K562 (cell line): ENCODE measurements around the gene OR2Z1. TPM values are rescaled to one million over a fixed set of nuclear protein-coding genes. Genes with fewer than 3 reads are reported as not detected.

ENCODE experiments used
- CBFA2T2 ChIP-seq: fragments of 450-650 bp; conservative IDR thresholded peaks from 2 replicates; pipeline ENCODE4 v1.6.1; 2017; ENCODE audit warnings: mild to moderate bottlenecking
- CBFA2T3 ChIP-seq: fragments of 450-650 bp; IDR thresholded peaks from 2 replicates; pipeline ENCODE4 v1.6.1; 2017
- DPF2 ChIP-seq: fragments of 450-650 bp; IDR thresholded peaks from 2 replicates; pipeline ENCODE4 v1.6.1; 2016
- ERF ChIP-seq: fragments of 450-650 bp; formaldehyde crosslinking; IDR thresholded peaks from 2 replicates; pipeline ENCODE4 v1.4.0; 2020; ENCODE audit warnings: mild to moderate bottlenecking, mixed read lengths
- HIVEP1 ChIP-seq: fragments of 250-450 bp; sonication (Bioruptor Pico); IDR thresholded peaks from 2 replicates; pipeline ENCODE4 v1.4.0; 2020; ENCODE audit warnings: mild to moderate bottlenecking
- MEF2D ChIP-seq: conservative IDR thresholded peaks from 2 replicates; pipeline ENCODE4 v1.6.1; 2016; ENCODE audit warnings: low read depth, missing genetic modification characterization, missing compliant biosample characterization
- RCOR1 ChIP-seq, 2 experiments: IDR thresholded peaks; 2 replicates each; pipeline ENCODE4 v1.6.1; 2012; ENCODE audit warnings: low read depth in 2 of 2, low read length in 2 of 2, borderline replicate concordance in 1 of 2, improper control_type of control experiment in 1 of 2
- SAFB2 ChIP-seq: fragments of 200-400 bp; formaldehyde crosslinking; IDR thresholded peaks from 2 replicates; pipeline ENCODE4 v1.6.1; 2018; ENCODE audit warnings: borderline replicate concordance, low read length, low read depth, moderate library complexity; ENCODE audit not compliant: severe bottlenecking
- SP1 ChIP-seq: sonication (generic); formaldehyde crosslinking; IDR thresholded peaks from 2 replicates; pipeline ENCODE4 v1.8.1; 2022; ENCODE audit warnings: mild to moderate bottlenecking, missing genetic modification reagents
- TAF1 ChIP-seq: IDR thresholded peaks from 2 replicates; pipeline ENCODE4 v1.6.1; 2011; ENCODE audit warnings: mild to moderate bottlenecking, low read length, moderate library complexity; ENCODE audit not compliant: insufficient read depth, control insufficient read depth, severe bottlenecking; ENCODE audit errors: extremely low read depth
- ZNF184 ChIP-seq: sonication (generic); formaldehyde crosslinking; IDR thresholded peaks from 2 replicates; pipeline ENCODE4 v1.5.0; 2020; ENCODE audit warnings: missing genetic modification reagents
- ZNF695 ChIP-seq: fragments of 450-650 bp; formaldehyde crosslinking; IDR thresholded peaks from 2 replicates; pipeline ENCODE4 v1.4.0; 2020; ENCODE audit warnings: mild to moderate bottlenecking, moderate library complexity
- polyA plus RNA-seq, 8 experiments: library from polyadenylated mRNA; depleted of rRNA in 4 of 8; stranded (reverse) in 5 of 8; unstranded in 3 of 8; fragments of >200 nt; fragmentation: Nextera tagmentation in 2 of 8; fragmentation: Illumina TruSeq in 1 of 8; extraction: Ambion mirVana in 2 of 8; extraction: Trizol in 1 of 8; gene quantifications; 2 replicates each; pipeline versions ENCODE4 v1.2.1 to v1.2.3, GENCODE V29; 2011 to 2014; ENCODE audit warnings: inconsistent platforms in 1 of 8, missing spikeins in 1 of 8
- total RNA-seq, 7 experiments: library from RNA; depleted of rRNA in 6 of 7; stranded (reverse); fragments of >200 nt in 6 of 7; fragmentation: Illumina TruSeq in 2 of 7; extraction: Trizol in 2 of 7; gene quantifications; 2 replicates each; pipeline versions ENCODE4 v1.2.1 to v1.2.3, GENCODE V29; 2011 to 2021; ENCODE audit warnings: low replicate concordance in 1 of 7
- TF ChIP-seq, protein P1 (sequence below): fragments of 200-800 bp; sonication (Bioruptor generic); IDR thresholded peaks from 2 replicates; pipeline ENCODE4 v1.6.1; 2017; ENCODE audit warnings: missing genetic modification characterization, missing compliant biosample characterization

The OR2Z1 gene
- total and polyA plus RNA-seq, 9 of the 15 experiments (the other 6 are each of a cell fraction or from before 2014, with no cell fraction given): 0.13 TPM; not detected in 8

GRCh38 chr19:8702350-8702749, 19.1 kb upstream of the OR2Z1 start (continued):
- TF ChIP-seq, protein P1, sequence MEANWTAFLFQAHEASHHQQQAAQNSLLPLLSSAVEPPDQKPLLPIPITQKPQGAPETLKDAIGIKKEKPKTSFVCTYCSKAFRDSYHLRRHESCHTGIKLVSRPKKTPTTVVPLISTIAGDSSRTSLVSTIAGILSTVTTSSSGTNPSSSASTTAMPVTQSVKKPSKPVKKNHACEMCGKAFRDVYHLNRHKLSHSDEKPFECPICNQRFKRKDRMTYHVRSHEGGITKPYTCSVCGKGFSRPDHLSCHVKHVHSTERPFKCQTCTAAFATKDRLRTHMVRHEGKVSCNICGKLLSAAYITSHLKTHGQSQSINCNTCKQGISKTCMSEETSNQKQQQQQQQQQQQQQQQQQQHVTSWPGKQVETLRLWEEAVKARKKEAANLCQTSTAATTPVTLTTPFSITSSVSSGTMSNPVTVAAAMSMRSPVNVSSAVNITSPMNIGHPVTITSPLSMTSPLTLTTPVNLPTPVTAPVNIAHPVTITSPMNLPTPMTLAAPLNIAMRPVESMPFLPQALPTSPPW (CRISPR knock-in tag): peak; percentile 57
- TF ChIP-seq SAFB2 (no peak), CBFA2T2 (peak; percentile 20; the same call in 1 of the 2 replicates), ZNF695 (CRISPR knock-in tag) (no peak), CBFA2T3 (peak; percentile 56), SP1 (CRISPR knock-in tag) (no peak), RCOR1 (IDR thresholded peaks at IDR 0.05; ENCODE audit: borderline replicate concordance in 1 of 2, low read depth in 2 of 2, low read length in 2 of 2) (0 out of 4 replicates have a peak, but pooled peaks of 1 of the 2 experiments have one; percentile 4), DPF2 (no peak), MEF2D (tag) (no peak), TAF1 (no peak), ERF (CRISPR knock-in tag) (no peak), HIVEP1 (CRISPR knock-in tag) (no peak), ZNF184 (CRISPR knock-in tag) (no peak)
